M059J (cell line): ENCODE data around the gene RNF224. TPM values are rescaled to one million over a fixed set of nuclear protein-coding genes. Genes with fewer than 3 reads are reported as not detected.

ENCODE experiments used
- DNase-seq: peaks from one replicate; pipeline ENCODE4 v3.0.0-alpha.2; 2012; ENCODE audit warnings: low read depth
- total RNA-seq: library from RNA; depleted of rRNA; stranded (reverse); fragments of >200 nt; shearing (Covaris generic); gene quantifications from 2 replicates; pipeline ENCODE4 v1.2.3, GENCODE V29; 2014; rRNA removed

RNF224 gene
- total RNA-seq, 1 experiment from 2014 or later: not detected

DNA sequence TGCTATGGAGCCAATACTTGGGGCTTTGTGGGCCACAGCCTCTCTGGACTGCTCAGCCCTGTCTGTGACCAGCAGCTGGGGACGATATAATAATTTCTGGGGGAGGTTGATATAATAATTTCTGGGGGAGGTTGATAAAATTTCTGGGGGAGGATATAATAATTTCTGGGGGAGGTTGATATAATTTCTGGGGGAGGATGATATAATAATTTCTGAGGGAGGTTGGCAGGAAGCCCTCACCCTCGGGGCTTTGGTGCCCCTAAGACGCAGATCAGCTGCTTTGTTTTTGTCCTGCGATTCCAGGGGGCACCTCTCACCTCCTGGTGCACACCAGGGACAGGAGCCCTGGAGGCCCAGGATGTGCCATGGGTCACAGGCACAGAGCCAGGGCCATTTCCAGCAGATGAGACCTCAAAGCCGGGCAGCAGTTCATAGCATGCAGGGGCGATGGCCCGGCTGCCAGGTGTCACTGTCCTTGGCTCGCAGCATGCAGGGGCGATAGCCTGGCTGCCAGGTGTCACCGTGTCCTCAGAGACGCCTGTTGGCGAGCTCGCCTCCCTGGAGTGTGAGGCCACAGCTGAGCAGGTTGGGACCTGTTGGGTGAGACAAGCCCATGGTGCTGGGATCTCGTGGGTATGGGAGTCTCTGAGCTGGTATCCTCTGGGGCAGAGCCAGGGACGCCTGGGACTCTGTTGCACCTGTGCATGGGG is 46.5 kb downstream of the RNF224 start:
- no peak for DNase-seq

DNA sequence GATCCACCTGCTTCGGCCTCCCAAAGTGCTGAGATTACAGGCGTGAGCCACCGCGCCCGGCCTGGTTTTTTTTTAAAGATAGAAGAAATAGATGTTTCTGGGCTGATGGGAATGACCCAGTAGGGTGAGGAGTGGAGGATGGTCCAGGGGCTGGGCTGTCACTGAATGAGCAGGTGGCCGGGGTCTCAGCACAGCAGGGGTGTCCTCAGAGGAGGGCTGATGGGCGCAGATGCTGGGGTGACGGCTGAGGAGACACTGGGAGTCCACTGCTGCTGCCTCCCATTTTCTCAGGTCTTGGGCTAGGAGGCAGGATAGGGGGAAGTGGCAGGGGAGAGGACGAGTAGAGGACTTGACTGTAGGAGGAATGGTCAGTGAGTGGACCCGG is 47.9 kb downstream of the RNF224 start:
- DNase-seq: no peak

DNA sequence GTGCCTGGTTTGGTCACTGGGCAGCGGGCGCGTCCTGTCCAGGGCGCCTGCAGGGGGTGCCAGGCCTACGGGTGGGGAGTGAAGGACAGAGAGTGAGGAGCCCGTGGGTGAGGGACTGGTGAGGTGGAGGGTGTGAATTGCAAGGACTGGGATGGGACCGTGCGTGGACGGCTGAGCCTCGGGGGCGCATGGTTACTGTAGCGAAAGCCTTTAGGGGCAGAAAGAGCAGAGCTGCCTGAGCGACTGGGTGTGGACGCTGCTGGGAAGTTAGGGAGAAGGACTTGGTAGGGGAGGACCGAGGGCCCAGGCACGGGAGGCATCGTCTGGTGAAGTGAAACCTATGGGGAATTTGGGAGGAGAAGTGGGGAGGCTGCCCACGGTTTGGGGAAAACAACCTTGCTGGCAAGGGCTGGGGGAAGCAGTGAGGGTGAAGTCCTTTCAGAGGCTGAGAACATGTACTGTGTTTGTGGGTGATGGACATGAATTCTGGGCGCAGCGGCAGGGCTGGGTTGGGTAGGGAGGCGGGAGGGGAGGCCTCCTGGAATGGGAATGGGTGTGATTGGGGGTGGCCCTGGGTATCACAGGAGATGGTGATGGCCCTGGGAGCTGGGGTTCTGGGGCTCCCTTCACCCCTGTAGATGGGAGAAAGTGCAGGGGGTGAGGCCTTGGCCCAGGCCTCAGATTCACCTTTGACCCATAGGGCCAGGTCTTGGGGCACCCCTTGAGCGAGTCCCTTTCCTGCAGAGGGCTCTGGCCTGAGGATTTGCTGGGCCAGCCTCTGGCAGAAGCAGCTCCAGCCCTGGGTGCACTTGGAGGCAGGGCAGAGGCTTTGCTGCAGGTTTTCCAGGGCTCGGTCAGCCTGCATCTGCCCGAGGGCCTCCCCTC is 48.5 kb downstream of the RNF224 start:
- DNase-seq: no peak

DNA sequence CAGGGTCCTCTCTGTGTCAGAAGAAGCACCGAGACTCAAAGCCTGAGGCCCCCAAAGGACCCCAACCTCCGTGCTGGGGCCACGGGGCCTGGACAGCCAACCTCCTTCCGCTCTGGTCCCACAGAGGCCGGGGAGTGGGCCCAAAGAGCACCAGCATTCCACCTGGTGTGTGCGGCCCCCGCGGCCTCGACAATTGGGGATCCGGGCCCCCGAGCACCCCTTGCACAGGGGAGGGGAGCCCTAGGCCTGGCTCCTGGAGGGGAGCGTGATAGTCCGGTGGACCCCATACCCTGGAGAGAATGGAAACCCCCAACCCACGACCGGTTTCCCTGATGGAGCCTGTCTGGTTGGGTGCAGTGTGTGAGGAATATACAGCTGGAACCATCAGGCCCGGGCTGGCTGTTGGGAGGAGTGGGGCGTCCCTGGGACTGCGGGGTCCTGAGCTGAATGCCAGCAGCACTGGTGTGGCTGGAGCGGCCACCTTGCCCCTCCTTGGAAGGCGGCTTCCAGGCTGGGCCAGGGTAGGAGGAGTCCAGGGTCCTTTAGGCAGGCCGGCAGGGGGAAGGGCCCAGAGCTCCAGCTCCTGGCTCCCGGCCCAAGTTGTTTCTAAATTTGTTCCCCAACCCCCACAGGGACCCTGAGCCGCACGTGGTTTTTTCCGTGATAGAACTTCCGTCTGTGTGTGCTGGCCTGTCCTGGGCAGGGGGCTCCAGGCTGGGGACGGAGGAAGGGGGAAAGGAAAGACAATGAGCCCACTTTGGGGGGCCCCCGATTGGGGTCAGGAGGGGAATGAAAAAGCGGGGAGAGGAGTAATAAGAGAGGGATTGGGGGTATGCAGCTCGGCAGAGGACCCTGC is 49.4 kb downstream of the RNF224 start:
- no peak for DNase-seq

DNA sequence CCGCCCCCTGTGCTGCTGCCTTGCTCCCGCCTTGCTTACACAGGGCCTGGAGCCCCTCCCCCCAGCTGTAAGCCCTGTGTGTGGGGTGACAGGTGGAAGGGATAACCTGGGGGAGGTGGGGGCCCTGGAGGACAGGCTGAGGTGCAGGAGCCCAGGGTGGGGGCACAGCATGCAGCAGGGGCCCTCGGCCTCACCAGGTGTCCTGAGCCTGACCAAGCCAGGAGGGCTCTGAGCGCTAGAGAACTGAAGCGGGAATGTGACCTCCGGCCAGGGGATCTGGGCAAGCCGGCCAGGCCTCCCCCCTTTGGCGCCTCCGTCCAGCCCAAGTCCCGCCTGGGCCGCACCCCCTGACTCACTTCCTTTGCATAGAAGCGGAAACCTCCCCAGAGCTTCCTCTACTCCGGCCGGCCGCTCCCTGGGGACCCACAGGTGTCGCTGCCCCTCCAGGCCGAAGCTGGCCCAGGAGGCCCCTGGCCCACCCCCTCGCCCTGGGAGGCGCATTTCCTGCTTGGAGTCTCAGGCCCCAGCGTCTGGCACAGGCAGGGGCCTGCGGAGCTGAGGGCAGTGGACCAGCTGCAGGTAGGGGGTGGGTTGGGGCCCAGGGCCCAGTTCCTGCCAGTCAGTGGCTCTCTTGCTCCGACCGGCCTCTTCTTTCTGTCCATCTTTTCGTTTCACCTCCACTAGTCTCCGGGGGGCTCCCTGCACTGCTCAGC is 50.2 kb downstream of the RNF224 start, which contains the start of gene TOR4A:
TSS of gene TOR4A (plus strand) at position 398 of the 713 bp plus-strand sequence. CDS start 964 bp downstream, outside the sequence.
- DNase-seq: no peak

DNA sequence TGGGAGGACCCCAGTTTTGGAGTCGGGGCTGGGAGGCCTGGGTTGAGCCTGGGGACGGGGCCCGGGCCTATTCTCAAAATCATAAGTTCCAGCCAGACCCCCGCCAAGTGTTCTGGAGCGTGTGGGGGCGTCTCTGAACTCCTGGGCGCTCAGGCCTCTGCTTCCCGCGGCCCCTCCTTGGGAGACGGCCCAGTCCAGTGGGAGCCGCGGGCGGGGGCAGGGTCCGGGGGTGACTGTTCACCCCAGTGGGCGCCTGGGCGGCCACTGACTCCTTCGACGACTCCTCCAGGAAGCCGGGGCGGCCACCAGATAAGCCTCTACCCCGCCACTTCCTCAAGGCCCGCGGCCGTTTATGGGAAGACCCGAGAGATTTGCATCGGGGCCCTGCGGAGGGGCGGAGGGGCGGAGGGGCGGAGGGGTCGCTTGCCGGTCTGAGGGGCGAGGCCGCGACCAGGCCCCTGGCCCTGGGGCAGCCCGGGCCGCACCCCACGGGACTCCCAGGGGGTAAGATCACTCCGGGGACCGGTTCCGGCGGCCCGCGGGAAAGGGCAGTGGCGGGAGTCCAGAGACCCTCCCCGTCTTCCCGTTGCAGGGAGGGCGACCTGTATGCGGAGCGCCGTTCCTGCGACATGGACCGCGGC is 50.9 kb downstream of the RNF224 start:
- no peak for DNase-seq

Other genes with a start within 250 kb of the RNF224 start
- gene PTGDS, start 250.0 kb upstream of the RNF224 start, total RNA-seq: not detected in 2 replicates
- gene LCNL1, start 244.5 kb upstream of the RNF224 start, total RNA-seq: not detected in 2 replicates
- gene PAXX, start 235.1 kb upstream of the RNF224 start, total RNA-seq: 53.1 and 59.0 TPM in 2 replicates
- 11.0 and 18.9 TPM in 2 replicates for gene CLIC3, start 230.9 kb upstream of the RNF224 start, total RNA-seq
- 9.2 and 10.2 TPM in 2 replicates for gene ABCA2, start 199.3 kb upstream of the RNF224 start, total RNA-seq
- not detected in 2 replicates for gene FUT7, start 195.4 kb upstream of the RNF224 start, total RNA-seq
- 8.2 and 10.7 TPM in 2 replicates for gene NPDC1, start 181.3 kb upstream of the RNF224 start, total RNA-seq
- not detected in 2 replicates for gene ENTPD2, start 173.4 kb upstream of the RNF224 start, total RNA-seq
- 11.8 and 28.5 TPM in 2 replicates for gene SAPCD2, start 156.9 kb upstream of the RNF224 start, total RNA-seq
- gene UAP1L1, start 150.0 kb upstream of the RNF224 start, total RNA-seq: 6.7 and 12.9 TPM in 2 replicates
- gene MAN1B1, start 140.5 kb upstream of the RNF224 start, total RNA-seq: 86.8 and 145 TPM in 2 replicates
- gene DPP7, start 112.8 kb upstream of the RNF224 start, total RNA-seq: 26.8 and 30.0 TPM in 2 replicates
- not detected in 2 replicates for gene GRIN1, start 88.3 kb upstream of the RNF224 start, total RNA-seq
- gene LRRC26, start 57.5 kb upstream of the RNF224 start, total RNA-seq: not detected in 2 replicates
- gene TMEM210, start 55.4 kb upstream of the RNF224 start, total RNA-seq: not detected in 2 replicates
- 8.6 and 17.6 TPM in 2 replicates for gene ANAPC2, start 38.9 kb upstream of the RNF224 start, total RNA-seq
- gene SSNA1, start 38.8 kb upstream of the RNF224 start, total RNA-seq: 99.7 and 110 TPM in 2 replicates
- gene TPRN, start 26.8 kb upstream of the RNF224 start, total RNA-seq: 4.5 and 8.5 TPM in 2 replicates
- gene TMEM203, start 21.9 kb upstream of the RNF224 start, total RNA-seq: 68.2 and 68.9 TPM in 2 replicates
- 14.9 and 17.6 TPM in 2 replicates for gene NDOR1, start 21.8 kb upstream of the RNF224 start, total RNA-seq
- gene RNF208, start 5.3 kb upstream of the RNF224 start, total RNA-seq: 0.39 TPM in 1 of 2 replicates, not detected in the other
- 0.44 and 1.0 TPM in 2 replicates for gene CYSRT1, start 2.3 kb upstream of the RNF224 start, total RNA-seq
- gene SLC34A3, start 3.4 kb downstream of the RNF224 start, total RNA-seq: 0.10 TPM in 1 of 2 replicates, not detected in the other
- gene TUBB4B, start 13.8 kb downstream of the RNF224 start, total RNA-seq: 273 and 381 TPM in 2 replicates
- gene STPG3, start 23.8 kb downstream of the RNF224 start, total RNA-seq: not detected in 2 replicates
- gene NELFB, start 27.8 kb downstream of the RNF224 start, total RNA-seq: 41.8 and 73.9 TPM in 2 replicates
- gene TOR4A, start 50.2 kb downstream of the RNF224 start, total RNA-seq: 1.7 TPM in 2 replicates
- gene NRARP, start 74.8 kb downstream of the RNF224 start, total RNA-seq: not detected in 2 replicates
- gene EXD3, start 195.7 kb downstream of the RNF224 start, total RNA-seq: 1.6 and 2.7 TPM in 2 replicates
- gene NOXA1, start 195.9 kb downstream of the RNF224 start, total RNA-seq: not detected in 2 replicates
- gene ENTPD8, start 213.9 kb downstream of the RNF224 start, total RNA-seq: not detected in 2 replicates
- 11.8 and 24.0 TPM in 2 replicates for gene NSMF, start 231.8 kb downstream of the RNF224 start, total RNA-seq